Common myeloid progenitor, CD34-positive (primary cell): ENCODE measurements around the gene ZCCHC7.

Experiments
- CTCF ChIA-PET: fragments of 350-600 bp; sonication (Branson Sonifier 250); formaldehyde crosslinking; loops from one replicate; lab custom pipeline; 2021; ENCODE audit warnings: antibody characterized with exemption; lab: Charles Lee
- POLR2A ChIA-PET: fragments of 350-600 bp; sonication (Branson Sonifier 250); formaldehyde crosslinking; loops from one replicate; lab custom pipeline; 2021; ENCODE audit warnings: antibody characterized with exemption; lab: Charles Lee
- DNase-seq, 3 donors: peaks; one replicate each; pipeline versions ENCODE4 v3.0.0 to v3.0.0-alpha.2; 2013
- H3K27ac ChIP-seq, 2 experiments: 1 replicate in 1 of 2; 2 replicates in 1 of 2; pipeline ENCODE4 v1.7.0; 2013; ENCODE audit warnings: inconsistent platforms in 2 of 2, low read length in 2 of 2, mild to moderate bottlenecking in 2 of 2, low read depth in 1 of 2, moderate library complexity in 1 of 2; ENCODE audit not compliant: severe bottlenecking in 2 of 2, insufficient read depth in 1 of 2, poor library complexity in 1 of 2
- H3K27me3 ChIP-seq, 5 experiments: replicated peaks in 2 of 5; 1 replicate in 3 of 5; 2 replicates in 2 of 5; pipeline versions ENCODE4 v1.6.1 to v1.7.0; 2013; ENCODE audit warnings: low read length in 4 of 5, mild to moderate bottlenecking in 2 of 5, moderate library complexity in 2 of 5, inconsistent platforms in 1 of 5; ENCODE audit not compliant: insufficient read depth in 5 of 5, control insufficient read depth in 4 of 5
- H3K36me3 ChIP-seq, 4 experiments: 1 replicate in 2 of 4; 2 replicates in 2 of 4; pipeline versions ENCODE4 v1.6.1 to v1.7.0; 2013; ENCODE audit warnings: low read length in 3 of 4, control low read depth in 1 of 4, mild to moderate bottlenecking in 1 of 4; ENCODE audit not compliant: control insufficient read depth in 4 of 4, insufficient read depth in 4 of 4
- H3K4me1 ChIP-seq, 4 experiments: 1 replicate in 3 of 4; 2 replicates in 1 of 4; pipeline versions ENCODE4 v1.6.1 to v1.7.1; 2013; ENCODE audit warnings: low read length in 3 of 4, mild to moderate bottlenecking in 3 of 4, control low read depth in 1 of 4, inconsistent platforms in 1 of 4, moderate library complexity in 1 of 4; ENCODE audit not compliant: control insufficient read depth in 4 of 4, insufficient read depth in 4 of 4; ENCODE audit errors: control extremely low read depth in 1 of 4
- H3K4me3 ChIP-seq, 7 experiments: 1 replicate in 4 of 7; 2 replicates in 3 of 7; pipeline versions ENCODE4 v1.5.1 to v1.7.0; 2013; ENCODE audit warnings: mild to moderate bottlenecking in 7 of 7, low read length in 6 of 7, moderate library complexity in 6 of 7, inconsistent platforms in 2 of 7, low read depth in 2 of 7, control low read depth in 1 of 7; ENCODE audit not compliant: insufficient read depth in 4 of 7, control insufficient read depth in 1 of 7; ENCODE audit errors: extremely low read depth in 1 of 7
- H3K9me3 ChIP-seq, 5 experiments: 1 replicate in 4 of 5; 2 replicates in 1 of 5; pipeline versions ENCODE4 v1.6.1 to v1.7.1; 2013; ENCODE audit warnings: low read length in 4 of 5, mild to moderate bottlenecking in 2 of 5, inconsistent platforms in 1 of 5, low read depth in 1 of 5, moderate library complexity in 1 of 5; ENCODE audit not compliant: control insufficient read depth in 4 of 5, insufficient read depth in 2 of 5; ENCODE audit errors: control extremely low read depth in 1 of 5
- WGBS: methylation state at CpG from one replicate; pipeline ENCODE4 v1.1.5; 2013; ENCODE audit not compliant: insufficient coverage; 5-methylcytosine and 5-hydroxymethylcytosine counted together

The ZCCHC7 gene

GRCh38 chr9:37215381-37215780 lies 95.0 kb downstream of the ZCCHC7 start:
- H3K9me3 ChIP-seq, result no peaks in the 10 kb centered on the region
- ChIA-PET CTCF (interaction anchor here (0.9 kb wide), 1 partner anchor 18 kb away, joined by 4 read pairs; no protein-coding TSS in a partner anchor), POLR2A (interaction anchor here (0.7 kb wide), 1 partner anchor 196 kb away, joined by 4 read pairs; no protein-coding TSS in a partner anchor)
- peaks cover 0 to 4% (median 0%) of the 10 kb centered on the region in 4 experiments for H3K4me1 ChIP-seq
- DNase-seq, result no peak
- H3K27ac ChIP-seq, result no peak overlapping the region
- no peaks in the 10 kb centered on the region for H3K27me3 ChIP-seq
- no peak overlapping the region for H3K4me3 ChIP-seq
- H3K36me3 ChIP-seq, result no peaks in the 10 kb centered on the region
- 100% methylated on average over 1 of the region's 4 CpGs for WGBS

DNA sequence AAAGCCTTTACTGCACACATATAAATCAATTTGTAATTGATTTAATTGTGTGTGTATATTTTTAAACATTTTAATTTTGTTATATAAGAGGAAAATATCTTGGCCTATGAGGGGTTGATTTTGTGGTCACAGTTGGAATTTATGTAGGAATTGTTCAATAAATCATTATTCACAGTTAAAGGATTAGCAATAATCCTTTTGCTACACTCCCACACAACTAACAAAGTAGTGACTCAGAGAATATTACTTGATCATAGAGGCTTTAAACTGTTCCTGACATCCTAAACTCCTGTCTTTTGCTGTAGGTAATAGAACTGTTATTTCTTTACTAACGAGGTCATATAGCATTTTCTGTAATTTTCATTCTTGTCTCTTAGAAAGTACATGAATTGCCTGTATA lies 95.5 kb downstream of the ZCCHC7 start:
- no peak overlapping the region for H3K27ac ChIP-seq
- CTCF ChIA-PET, result interaction anchor here (0.9 kb wide), 1 partner anchor 18 kb away, joined by 4 read pairs; no protein-coding TSS in a partner anchor
- no peaks in the 10 kb centered on the region for H3K9me3 ChIP-seq
- no peak overlapping the region for H3K4me3 ChIP-seq
- POLR2A ChIA-PET, result interaction anchor here (0.7 kb wide), 1 partner anchor 195 kb away, joined by 4 read pairs; no protein-coding TSS in a partner anchor
- DNase-seq, result no peak
- H3K36me3 ChIP-seq, result no peaks in the 10 kb centered on the region
- H3K4me1 ChIP-seq, result peaks cover 0 to 4% (median 0%) of the 10 kb centered on the region in 4 experiments
- WGBS, result no CpG with 5 or more reads among the region's 1 CpG
- H3K27me3 ChIP-seq, result no peaks in the 10 kb centered on the region

- H3K27ac ChIP-seq, result no peak overlapping the region
- no peaks in the 10 kb centered on the region for H3K9me3 ChIP-seq
- DNase-seq, result no peak
- no peaks in the 10 kb centered on the region for H3K27me3 ChIP-seq
- ChIA-PET POLR2A (no interaction called here), CTCF (no interaction called here)
- H3K4me1 ChIP-seq, result no peaks in the 10 kb centered on the region
- H3K36me3 ChIP-seq, result no peaks in the 10 kb centered on the region
- H3K4me3 ChIP-seq, result no peak overlapping the region
- no CpG with 5 or more reads among the region's 2 CpGs for WGBS
Observed at GRCh38 chr9:37217161-37217560, 96.8 kb downstream of the ZCCHC7 start.

DNA sequence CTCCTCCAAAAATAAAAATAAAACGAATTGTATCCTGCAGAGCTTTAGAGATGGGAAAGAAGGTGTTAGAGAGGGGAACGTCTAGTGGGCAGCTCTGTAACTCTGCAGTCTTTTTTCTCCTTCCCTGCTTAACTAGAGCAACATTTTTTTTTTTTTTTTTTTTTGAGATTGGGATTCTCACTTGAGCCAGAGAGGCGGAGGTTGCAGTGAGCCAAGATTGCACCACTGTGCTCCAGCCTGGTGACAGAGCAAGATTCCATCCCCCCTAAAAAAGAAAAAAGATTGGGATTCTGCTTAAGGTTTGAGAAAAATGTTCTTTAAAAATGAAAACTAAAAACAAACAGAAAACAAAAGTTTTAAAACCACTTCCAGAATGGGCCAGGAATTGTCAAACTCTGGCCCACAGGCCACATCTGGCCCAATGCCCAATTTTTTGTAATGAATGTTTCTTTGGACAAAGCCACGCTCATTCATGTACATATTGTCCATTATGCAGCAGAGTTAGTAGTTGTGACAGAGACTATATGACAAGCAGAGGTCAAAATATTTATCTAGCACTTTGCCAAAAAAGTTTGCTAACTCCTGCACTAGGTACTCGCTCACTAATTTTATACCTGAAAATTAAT lies 98.5 kb downstream of the ZCCHC7 start:
- CTCF ChIA-PET, result no interaction called here
- no peaks in the 10 kb centered on the region for H3K4me1 ChIP-seq
- POLR2A ChIA-PET, result no interaction called here
- no peak overlapping the region for H3K27ac ChIP-seq
- no peaks in the 10 kb centered on the region for H3K36me3 ChIP-seq
- H3K9me3 ChIP-seq, result no peaks in the 10 kb centered on the region
- no peak for DNase-seq
- WGBS, result 100% methylated on average over 1 of the region's 5 CpGs
- no peaks in the 10 kb centered on the region for H3K27me3 ChIP-seq
- H3K4me3 ChIP-seq, result no peak overlapping the region

- no peaks in the 10 kb centered on the region for H3K27me3 ChIP-seq
- no peaks in the 10 kb centered on the region for H3K4me1 ChIP-seq
- 93% methylated on average over 4 of the region's 4 CpGs for WGBS
- ChIA-PET POLR2A (no interaction called here), CTCF (no interaction called here)
- H3K9me3 ChIP-seq, result no peaks in the 10 kb centered on the region
- no peak for DNase-seq
- no peak overlapping the region for H3K4me3 ChIP-seq
- no peaks in the 10 kb centered on the region for H3K36me3 ChIP-seq
- no peak overlapping the region for H3K27ac ChIP-seq
Observed at GRCh38 chr9:37220971-37221370, 100.6 kb downstream of the ZCCHC7 start.

DNA sequence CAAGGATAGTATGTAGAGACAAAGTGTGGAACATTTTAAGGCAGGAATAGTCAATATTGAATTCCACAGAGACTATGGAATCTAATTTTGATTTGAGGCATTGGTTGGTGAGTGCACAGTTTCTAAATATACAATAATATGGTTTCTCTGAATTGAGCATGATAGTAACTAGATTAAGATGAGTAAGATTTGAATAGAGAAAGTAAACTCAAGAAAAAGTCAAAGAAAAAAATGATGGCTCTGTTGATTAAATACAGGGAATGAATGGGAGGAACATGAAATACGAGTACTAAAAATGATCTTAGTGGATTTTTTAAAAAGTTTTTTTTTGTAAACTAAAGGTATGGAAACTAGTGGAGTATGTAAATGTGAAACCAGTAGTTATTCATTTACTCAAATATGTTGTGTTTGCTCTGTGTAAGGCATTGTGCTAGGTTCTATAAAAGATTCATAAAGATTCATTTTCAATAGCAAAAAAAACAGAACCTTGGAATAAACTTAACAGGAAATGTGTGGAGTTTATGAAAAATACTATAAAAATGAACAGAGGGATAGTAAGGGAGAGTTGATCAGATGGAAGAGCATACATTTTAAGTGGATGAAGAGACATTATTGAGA lies 101.2 kb downstream of the ZCCHC7 start:
- CTCF ChIA-PET, result no interaction called here
- POLR2A ChIA-PET, result no interaction called here
- 100% methylated on average over 1 of the region's 1 CpG for WGBS

DNA sequence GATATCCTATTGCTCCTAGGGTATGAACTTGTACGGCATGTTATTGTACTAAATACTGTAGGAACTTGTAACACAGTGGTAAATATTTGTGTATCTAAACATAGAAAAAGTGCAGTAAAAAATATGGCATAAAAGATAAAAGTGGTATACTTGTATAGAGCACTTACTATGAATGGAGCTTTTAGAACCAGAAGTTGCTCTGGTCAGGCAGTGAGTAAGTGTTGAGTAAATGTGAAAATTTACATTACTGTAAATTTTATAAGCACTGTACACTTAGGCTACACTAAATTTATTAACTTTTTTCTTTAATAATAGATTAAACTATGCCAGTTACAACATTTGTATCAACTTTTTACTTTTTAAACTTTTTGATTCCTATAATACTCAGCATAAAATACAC lies 109.1 kb downstream of the ZCCHC7 start:
- Histone ChIP-seq H3K9me3 (no peaks in the 10 kb centered on the region), H3K4me1 (no peaks in the 10 kb centered on the region), H3K27ac (no peak overlapping the region), H3K36me3 (peaks cover 0 to 4% (median 1%) of the 10 kb centered on the region in 4 experiments), H3K4me3 (no peak overlapping the region), H3K27me3 (no peaks in the 10 kb centered on the region)
- ChIA-PET POLR2A (no interaction called here), CTCF (interaction anchor here (0.8 kb wide), 1 partner anchor 12 kb away, joined by 3 read pairs; no protein-coding TSS in a partner anchor)
- WGBS, result no CpG with 5 or more reads among the region's 1 CpG
- DNase-seq, result no peak

More for the DNA sequence above, 101.2 kb downstream of the ZCCHC7 start:
- Histone ChIP-seq H3K27ac (no peak overlapping the region), H3K27me3 (no peaks in the 10 kb centered on the region), H3K9me3 (no peaks in the 10 kb centered on the region), H3K4me3 (no peak overlapping the region), H3K4me1 (no peaks in the 10 kb centered on the region), H3K36me3 (no peaks in the 10 kb centered on the region)
- no peak for DNase-seq
